ENCODE results near the gene NAALADL1.

The NAALADL1 gene

DNA sequence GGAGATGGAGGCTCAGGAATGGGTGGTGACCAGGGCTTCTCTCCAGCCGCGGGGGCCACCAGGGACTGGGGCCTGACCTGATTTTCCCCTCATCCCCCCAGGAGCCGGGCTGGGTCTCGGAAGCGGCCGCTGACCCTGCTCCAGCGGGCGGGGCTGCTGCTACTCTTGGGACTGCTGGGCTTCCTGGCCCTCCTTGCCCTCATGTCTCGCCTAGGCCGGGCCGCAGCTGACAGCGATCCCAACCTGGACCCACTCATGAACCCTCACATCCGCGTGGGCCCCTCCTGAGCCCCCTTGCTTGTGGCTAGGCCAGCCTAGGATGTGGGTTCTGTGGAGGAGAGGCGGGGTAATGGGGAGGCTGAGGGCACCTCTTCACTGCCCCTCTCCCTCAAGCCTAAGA lies 29.5 kb upstream of the NAALADL1 start:
- H3K4me3 ChIP-seq (ENCODE audit: low read depth, low read length) = no peak overlapping the region
- TF ChIP-seq, protein P1, sequence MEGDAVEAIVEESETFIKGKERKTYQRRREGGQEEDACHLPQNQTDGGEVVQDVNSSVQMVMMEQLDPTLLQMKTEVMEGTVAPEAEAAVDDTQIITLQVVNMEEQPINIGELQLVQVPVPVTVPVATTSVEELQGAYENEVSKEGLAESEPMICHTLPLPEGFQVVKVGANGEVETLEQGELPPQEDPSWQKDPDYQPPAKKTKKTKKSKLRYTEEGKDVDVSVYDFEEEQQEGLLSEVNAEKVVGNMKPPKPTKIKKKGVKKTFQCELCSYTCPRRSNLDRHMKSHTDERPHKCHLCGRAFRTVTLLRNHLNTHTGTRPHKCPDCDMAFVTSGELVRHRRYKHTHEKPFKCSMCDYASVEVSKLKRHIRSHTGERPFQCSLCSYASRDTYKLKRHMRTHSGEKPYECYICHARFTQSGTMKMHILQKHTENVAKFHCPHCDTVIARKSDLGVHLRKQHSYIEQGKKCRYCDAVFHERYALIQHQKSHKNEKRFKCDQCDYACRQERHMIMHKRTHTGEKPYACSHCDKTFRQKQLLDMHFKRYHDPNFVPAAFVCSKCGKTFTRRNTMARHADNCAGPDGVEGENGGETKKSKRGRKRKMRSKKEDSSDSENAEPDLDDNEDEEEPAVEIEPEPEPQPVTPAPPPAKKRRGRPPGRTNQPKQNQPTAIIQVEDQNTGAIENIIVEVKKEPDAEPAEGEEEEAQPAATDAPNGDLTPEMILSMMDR (IDR thresholded peaks at IDR 0.05; ENCODE audit: borderline replicate concordance, insufficient read depth, low read depth, low read length) = no peak

DNA sequence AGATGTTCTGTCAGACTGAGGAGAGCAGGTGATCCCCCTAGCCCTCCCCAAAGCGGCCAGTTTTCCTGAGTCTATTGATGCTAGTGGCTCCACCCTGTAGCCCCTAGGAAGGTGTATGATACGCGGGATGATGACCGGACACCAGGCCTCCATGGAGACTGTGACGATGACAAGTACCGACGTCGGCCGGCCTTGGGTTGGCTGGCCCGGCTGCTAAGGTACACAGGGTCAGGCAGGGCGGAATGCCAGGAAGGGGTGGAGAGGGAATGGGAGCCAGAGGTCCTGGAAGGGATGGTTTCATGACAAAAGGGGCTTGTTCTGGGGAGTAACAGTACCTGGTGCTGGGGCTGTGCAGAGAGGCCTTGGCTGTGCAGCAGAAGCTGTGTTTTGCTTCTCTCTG lies 28.9 kb upstream of the NAALADL1 start:
- no peak overlapping the region for H3K4me3 ChIP-seq (ENCODE audit: low read depth, low read length)
- TF ChIP-seq, protein P1 (IDR thresholded peaks at IDR 0.05; ENCODE audit: borderline replicate concordance, insufficient read depth, low read depth, low read length) = no peak

DNA sequence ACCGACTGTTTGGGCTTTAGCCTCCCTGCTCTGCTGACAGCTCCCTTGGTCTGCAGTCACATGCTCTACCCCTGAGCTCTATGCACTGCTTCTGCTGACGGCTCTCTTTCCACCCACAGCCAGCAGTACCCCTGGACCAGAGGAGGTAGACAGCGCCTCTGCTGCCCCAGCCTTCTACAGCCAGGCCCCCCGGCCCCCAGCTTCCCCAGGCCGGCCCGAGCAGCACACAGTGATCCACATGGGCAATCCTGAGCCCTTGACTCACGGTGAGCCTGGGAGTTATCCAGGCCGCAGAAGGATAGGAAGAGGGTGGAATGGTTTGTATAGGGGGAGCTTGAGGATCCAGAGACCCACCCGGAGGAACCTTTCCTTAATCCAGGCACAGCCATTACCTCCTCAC lies 28.5 kb upstream of the NAALADL1 start:
- TF ChIP-seq, protein P1 (IDR thresholded peaks at IDR 0.05; ENCODE audit: borderline replicate concordance, insufficient read depth, low read depth, low read length) = no peak

DNA sequence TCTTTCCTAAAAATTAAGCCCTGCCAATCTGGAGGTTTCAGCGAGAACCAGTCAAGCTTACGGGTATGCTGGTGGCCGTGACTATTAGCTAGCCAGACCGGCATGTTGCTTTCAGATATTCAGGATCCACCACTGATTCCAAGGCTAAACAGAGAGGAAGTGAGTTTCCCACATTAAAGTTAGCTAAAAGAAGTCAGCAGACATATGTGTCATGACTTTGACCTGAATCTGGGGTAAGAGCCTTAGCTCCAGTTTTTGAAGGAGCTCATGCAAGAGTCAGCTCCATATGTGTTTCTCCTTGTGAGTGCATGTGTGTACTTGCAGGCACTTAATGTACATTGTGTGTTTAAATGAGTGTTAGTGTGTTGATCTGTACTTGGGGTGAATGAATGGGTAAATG lies 27.1 kb upstream of the NAALADL1 start:
- H3K4me3 ChIP-seq (ENCODE audit: low read depth, low read length) = no peak overlapping the region
- TF ChIP-seq, protein P1 (IDR thresholded peaks at IDR 0.05; ENCODE audit: borderline replicate concordance, insufficient read depth, low read depth, low read length) = no peak

More for the DNA sequence above, 28.5 kb upstream of the NAALADL1 start:
- no peak overlapping the region for H3K4me3 ChIP-seq (ENCODE audit: low read depth, low read length)

DNA sequence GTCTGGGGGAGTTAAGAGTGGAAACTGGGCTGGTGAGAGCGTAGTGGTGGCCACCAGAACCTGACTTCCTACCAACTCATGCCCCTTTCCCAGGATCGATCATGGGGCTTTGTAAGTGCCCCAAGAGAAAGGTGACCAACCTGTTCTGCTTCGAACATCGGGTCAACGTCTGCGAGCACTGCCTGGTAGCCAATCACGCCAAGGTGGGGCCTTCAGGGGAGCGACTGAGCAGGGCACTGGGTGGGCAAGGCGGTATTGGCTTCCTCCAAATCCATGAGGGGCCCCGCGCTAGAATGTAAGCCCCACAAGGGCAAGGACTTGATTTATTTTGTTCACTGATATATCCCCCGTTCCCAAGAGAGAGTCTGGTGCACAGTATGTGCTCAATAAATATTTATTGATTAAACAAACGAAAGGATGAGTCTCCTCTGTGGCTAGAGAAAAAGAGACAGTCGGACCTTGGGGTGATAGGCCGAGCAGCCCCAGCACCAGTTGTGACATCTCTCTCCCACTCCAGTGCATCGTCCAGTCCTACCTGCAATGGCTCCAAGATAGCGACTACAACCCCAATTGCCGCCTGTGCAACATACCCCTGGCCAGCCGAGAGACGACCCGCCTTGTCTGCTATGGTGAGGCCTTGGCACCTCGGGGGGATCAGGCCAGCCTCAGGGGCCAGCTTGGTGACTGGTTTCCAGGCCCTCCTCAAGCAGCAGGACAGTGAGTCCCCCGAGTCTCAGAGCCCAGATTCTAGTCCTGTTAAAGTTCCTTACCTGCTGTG lies 26.4 kb upstream of the NAALADL1 start:
- TF ChIP-seq, protein P1 (IDR thresholded peaks at IDR 0.05; ENCODE audit: borderline replicate concordance, insufficient read depth, low read depth, low read length) = no peak
- peak overlapping the region; percentile 84 for H3K4me3 ChIP-seq (ENCODE audit: low read depth, low read length)

DNA sequence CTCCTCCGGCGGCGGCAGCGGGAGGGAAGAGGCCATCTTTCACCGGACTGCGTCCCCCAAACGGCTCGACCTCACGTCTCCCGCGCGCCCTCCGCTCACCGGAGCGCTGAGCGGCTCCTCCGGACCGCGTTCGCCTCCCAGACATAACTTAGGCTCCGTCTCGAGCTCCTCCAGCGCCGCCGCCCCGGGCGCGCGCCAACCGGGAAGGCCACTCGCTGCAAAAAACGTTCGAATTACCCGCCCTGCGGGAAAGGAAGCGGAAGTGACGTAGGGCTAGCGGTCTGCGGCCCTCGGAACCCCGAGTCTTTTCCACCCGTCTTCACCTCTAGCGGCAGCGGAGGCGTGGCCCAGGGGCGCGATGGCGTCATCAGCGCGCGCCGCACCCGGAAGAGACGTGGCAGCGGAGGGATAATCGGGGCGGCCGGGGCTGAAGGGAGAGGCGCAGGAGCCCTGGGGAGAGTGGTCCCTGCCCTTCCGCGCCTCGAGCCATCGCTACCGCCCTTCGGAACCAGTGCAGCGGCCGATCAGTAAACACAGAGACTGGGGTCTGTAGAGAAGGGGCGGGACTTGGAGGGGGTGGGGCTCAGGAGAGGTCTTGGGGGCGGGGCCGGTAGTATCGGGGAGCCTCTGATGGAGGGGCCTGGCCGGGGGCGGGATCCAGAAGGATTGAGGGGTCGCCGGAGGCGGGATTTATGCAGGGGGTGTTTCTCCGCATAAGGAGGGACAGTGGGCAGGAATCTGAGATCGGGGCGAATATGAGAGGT lies 25.7 kb upstream of the NAALADL1 start, which contains the start of the genes CDCA5 and ZFPL1:
Gene CDCA5 (minus strand): TSS at position 207 of the 764 bp plus-strand sequence. CDS start 62 bp downstream, at position 145.
Gene ZFPL1 (plus strand): TSS at position 389 of the 764 bp plus-strand sequence. CDS start 477 bp downstream, outside the sequence.
- H3K4me3 ChIP-seq (ENCODE audit: low read depth, low read length) = peak within 1 kb of the TSS; percentile 84
- TF ChIP-seq, protein P1 (IDR thresholded peaks at IDR 0.05; ENCODE audit: borderline replicate concordance, insufficient read depth, low read depth, low read length) = no peak

Data from GM12875 (cell line).